ENCODE results near the gene NCSTN.

Gene NCSTN

DNA sequence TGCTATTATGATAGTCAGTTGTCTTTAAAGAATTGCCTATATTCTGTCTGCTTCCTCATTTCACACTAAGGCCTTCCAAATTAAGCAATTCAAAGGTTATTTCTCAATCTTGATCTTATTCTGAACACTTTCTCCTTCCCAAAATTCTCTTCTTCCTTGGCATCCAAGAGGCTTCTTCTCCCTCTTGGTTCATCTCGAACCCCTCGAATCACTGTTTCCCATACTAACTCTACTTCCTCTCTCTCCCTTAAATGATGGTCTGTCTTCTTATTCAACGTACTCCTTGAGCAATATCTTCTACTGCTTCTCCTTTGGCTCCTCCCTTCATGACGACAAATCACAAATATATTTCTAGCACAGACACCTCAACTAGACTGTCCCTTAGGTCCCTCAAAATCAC, 4.6 kb upstream of the NCSTN start:
- TF ChIP-seq ZNF274 (IDR thresholded peaks at IDR 0.05; ENCODE audit: low read depth, low read length) (no peak), YY1 (IDR thresholded peaks at IDR 0.05; ENCODE audit: insufficient read depth, insufficient read length) (no peak), SUZ12 (IDR thresholded peaks at IDR 0.05; ENCODE audit: extremely low read depth, insufficient read depth, insufficient read length) (no peak)
- Histone ChIP-seq H3K9me3 (ENCODE audit: insufficient read depth, low read length) (no peaks in the 10 kb centered on the region), H3K27me3 (ENCODE audit: insufficient read depth, insufficient read length) (no peaks in the 10 kb centered on the region), H3K36me3 (ENCODE audit: insufficient read depth, insufficient read length, low read length) (peaks cover 65% of the 10 kb centered on the region), H3K4me1 (ENCODE audit: insufficient read depth, insufficient read length) (no peaks in the 10 kb centered on the region), H3K9ac (ENCODE audit: insufficient read length, low read depth) (no peak overlapping the region), H3K4me3 (ENCODE audit: insufficient read length, low read depth) (no peak overlapping the region)
- no peak for DNase-seq (ENCODE audit: low read depth, low spot score)

GRCh38 chr1:160340146-160340545, 3.0 kb upstream of the NCSTN start:
- TF ChIP-seq YY1 (IDR thresholded peaks at IDR 0.05; ENCODE audit: insufficient read depth, insufficient read length) (no peak), ZNF274 (IDR thresholded peaks at IDR 0.05; ENCODE audit: low read depth, low read length) (no peak), SUZ12 (IDR thresholded peaks at IDR 0.05; ENCODE audit: extremely low read depth, insufficient read depth, insufficient read length) (no peak)
- no peak for DNase-seq (ENCODE audit: low read depth, low spot score)
- H3K4me3 ChIP-seq (ENCODE audit: insufficient read length, low read depth) = no peak overlapping the region

DNA sequence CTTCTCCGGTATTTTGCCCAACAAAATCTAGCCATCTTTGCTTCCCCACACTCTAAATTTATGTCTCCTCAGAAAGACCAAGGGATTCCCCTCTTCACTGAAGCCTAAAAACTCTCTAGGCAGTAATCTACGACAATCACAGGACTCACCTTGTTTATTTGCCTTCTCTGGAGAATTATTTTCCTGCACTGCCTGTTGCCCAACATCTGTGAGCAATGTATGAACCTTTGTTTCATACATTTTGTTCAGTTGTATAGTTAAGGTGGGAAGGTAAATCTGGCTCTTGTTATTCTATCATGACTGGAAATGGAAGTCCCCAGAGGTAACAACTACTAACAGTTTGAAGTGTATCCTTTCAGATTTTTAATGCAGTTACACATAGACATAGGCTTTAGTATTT, 2.3 kb upstream of the NCSTN start:
- no peak overlapping the region for H3K4me3 ChIP-seq (ENCODE audit: insufficient read length, low read depth)
- H3K4me1 ChIP-seq (ENCODE audit: insufficient read depth, insufficient read length) = no peaks in the 10 kb centered on the region
- DNase-seq (ENCODE audit: low read depth, low spot score) = no peak
- no peaks in the 10 kb centered on the region for H3K27me3 ChIP-seq (ENCODE audit: insufficient read depth, insufficient read length)
- H3K9ac ChIP-seq (ENCODE audit: insufficient read length, low read depth) = no peak overlapping the region
- TF ChIP-seq YY1 (IDR thresholded peaks at IDR 0.05; ENCODE audit: insufficient read depth, insufficient read length) = no peak
- TF ChIP-seq SUZ12 (IDR thresholded peaks at IDR 0.05; ENCODE audit: extremely low read depth, insufficient read depth, insufficient read length) = no peak
- TF ChIP-seq ZNF274 (IDR thresholded peaks at IDR 0.05; ENCODE audit: low read depth, low read length) = no peak
- peaks cover 63% of the 10 kb centered on the region for H3K36me3 ChIP-seq (ENCODE audit: insufficient read depth, insufficient read length, low read length)
- H3K9me3 ChIP-seq (ENCODE audit: insufficient read depth, low read length) = no peaks in the 10 kb centered on the region

More at GRCh38 chr1:160340146-160340545, 3.0 kb upstream of the NCSTN start:
- Histone ChIP-seq H3K9me3 (ENCODE audit: insufficient read depth, low read length) (no peaks in the 10 kb centered on the region), H3K4me1 (ENCODE audit: insufficient read depth, insufficient read length) (no peaks in the 10 kb centered on the region), H3K9ac (ENCODE audit: insufficient read length, low read depth) (no peak overlapping the region), H3K36me3 (ENCODE audit: insufficient read depth, insufficient read length, low read length) (peaks cover 58% of the 10 kb centered on the region), H3K27me3 (ENCODE audit: insufficient read depth, insufficient read length) (no peaks in the 10 kb centered on the region)

DNA sequence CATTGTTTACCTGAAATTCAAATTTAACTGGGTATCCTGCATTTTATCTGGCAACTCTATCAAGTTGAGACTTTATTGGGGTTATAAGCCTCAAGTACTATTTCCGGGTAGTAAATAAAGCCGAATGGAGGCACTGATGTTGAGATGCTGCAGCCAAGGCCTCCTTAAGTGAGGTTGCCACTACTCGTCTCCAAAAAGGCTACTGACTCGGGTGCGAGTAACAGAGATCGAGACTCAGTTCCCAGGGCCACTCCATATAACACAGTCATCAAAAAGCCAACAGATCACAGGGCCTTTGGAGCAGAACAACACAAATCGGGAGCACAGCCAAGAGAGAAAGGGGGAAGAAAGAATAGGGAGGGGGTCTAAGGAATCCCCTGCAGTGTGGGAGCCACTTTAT, 657 bp upstream of the NCSTN start:
- no peak for TF ChIP-seq ZNF274 (IDR thresholded peaks at IDR 0.05; ENCODE audit: low read depth, low read length)
- no peak for TF ChIP-seq YY1 (IDR thresholded peaks at IDR 0.05; ENCODE audit: insufficient read depth, insufficient read length)
- TF ChIP-seq SUZ12 (IDR thresholded peaks at IDR 0.05; ENCODE audit: extremely low read depth, insufficient read depth, insufficient read length) = no peak
- Histone ChIP-seq H3K4me1 (ENCODE audit: insufficient read depth, insufficient read length) (no peaks in the 10 kb centered on the region), H3K9ac (ENCODE audit: insufficient read length, low read depth) (peak overlapping the region; percentile 92), H3K36me3 (ENCODE audit: insufficient read depth, insufficient read length, low read length) (peaks cover 67% of the 10 kb centered on the region), H3K9me3 (ENCODE audit: insufficient read depth, low read length) (no peaks in the 10 kb centered on the region), H3K27me3 (ENCODE audit: insufficient read depth, insufficient read length) (no peaks in the 10 kb centered on the region), H3K4me3 (ENCODE audit: insufficient read length, low read depth) (peak overlapping the region; percentile 97)
- no peak for DNase-seq (ENCODE audit: low read depth, low spot score)

- Histone ChIP-seq H3K36me3 (ENCODE audit: insufficient read depth, insufficient read length, low read length) (peaks cover 67% of the 10 kb centered on the region), H3K9me3 (ENCODE audit: insufficient read depth, low read length) (no peaks in the 10 kb centered on the region)
Observed at GRCh38 chr1:160344241-160344640, 1.1 kb downstream of the NCSTN start.

DNA sequence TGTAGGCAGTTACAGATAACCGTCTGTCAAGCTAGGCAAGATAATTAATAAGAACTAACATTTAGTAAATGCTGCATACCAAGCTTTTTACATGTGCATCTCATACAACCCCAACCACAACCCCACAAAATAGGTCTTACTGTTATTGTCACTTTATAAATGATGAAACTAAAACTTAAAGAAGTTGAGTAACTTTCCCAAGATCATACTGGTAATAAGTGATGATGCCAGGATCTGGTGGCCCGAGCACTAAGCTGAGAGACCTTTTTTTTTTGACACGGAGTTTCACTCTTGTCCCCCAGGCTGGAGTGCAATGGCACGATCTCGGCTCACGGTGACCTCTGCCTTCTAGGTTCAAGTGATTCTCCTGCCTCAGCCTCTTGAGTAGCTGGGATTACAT, 1.8 kb downstream of the NCSTN start:
- Histone ChIP-seq H3K4me3 (ENCODE audit: insufficient read length, low read depth) (no peak overlapping the region), H3K4me1 (ENCODE audit: insufficient read depth, insufficient read length) (no peaks in the 10 kb centered on the region), H3K36me3 (ENCODE audit: insufficient read depth, insufficient read length, low read length) (peaks cover 67% of the 10 kb centered on the region), H3K9ac (ENCODE audit: insufficient read length, low read depth) (no peak overlapping the region), H3K27me3 (ENCODE audit: insufficient read depth, insufficient read length) (no peaks in the 10 kb centered on the region), H3K9me3 (ENCODE audit: insufficient read depth, low read length) (no peaks in the 10 kb centered on the region)
- TF ChIP-seq SUZ12 (IDR thresholded peaks at IDR 0.05; ENCODE audit: extremely low read depth, insufficient read depth, insufficient read length) = no peak
- TF ChIP-seq YY1 (IDR thresholded peaks at IDR 0.05; ENCODE audit: insufficient read depth, insufficient read length) = no peak
- TF ChIP-seq ZNF274 (IDR thresholded peaks at IDR 0.05; ENCODE audit: low read depth, low read length) = no peak
- no peak for DNase-seq (ENCODE audit: low read depth, low spot score)

More at GRCh38 chr1:160344241-160344640, 1.1 kb downstream of the NCSTN start:
- peak overlapping the region; percentile 92 for H3K9ac ChIP-seq (ENCODE audit: insufficient read length, low read depth)
- TF ChIP-seq ZNF274 (IDR thresholded peaks at IDR 0.05; ENCODE audit: low read depth, low read length) (no peak), SUZ12 (IDR thresholded peaks at IDR 0.05; ENCODE audit: extremely low read depth, insufficient read depth, insufficient read length) (no peak), YY1 (IDR thresholded peaks at IDR 0.05; ENCODE audit: insufficient read depth, insufficient read length) (no peak)
- DNase-seq (ENCODE audit: low read depth, low spot score) = no peak
- peak overlapping the region; percentile 97 for H3K4me3 ChIP-seq (ENCODE audit: insufficient read length, low read depth)
- H3K4me1 ChIP-seq (ENCODE audit: insufficient read depth, insufficient read length) = no peaks in the 10 kb centered on the region
- no peaks in the 10 kb centered on the region for H3K27me3 ChIP-seq (ENCODE audit: insufficient read depth, insufficient read length)

DNA sequence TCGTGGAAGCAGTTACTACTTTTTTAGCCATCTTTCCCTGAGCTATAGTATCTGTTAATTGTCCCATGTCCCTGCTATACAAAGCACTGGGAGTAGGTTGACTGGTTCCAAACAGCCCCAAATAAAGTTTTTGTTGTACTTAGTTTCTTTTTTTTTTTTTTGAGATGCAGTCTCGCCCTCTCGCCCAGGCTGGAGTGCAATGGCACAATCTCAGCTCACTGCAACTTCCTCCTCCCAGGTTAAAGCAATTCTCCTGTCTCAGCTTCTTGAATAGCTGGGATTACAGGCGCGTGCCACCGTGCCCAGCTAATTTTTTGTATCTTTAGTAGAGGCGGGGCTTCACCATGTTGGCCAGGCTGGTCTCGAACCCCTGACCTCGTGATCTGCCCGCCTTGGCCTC, 3.3 kb downstream of the NCSTN start:
- no peak overlapping the region for H3K4me3 ChIP-seq (ENCODE audit: insufficient read length, low read depth)
- H3K9me3 ChIP-seq (ENCODE audit: insufficient read depth, low read length) = no peaks in the 10 kb centered on the region
- no peak for TF ChIP-seq YY1 (IDR thresholded peaks at IDR 0.05; ENCODE audit: insufficient read depth, insufficient read length)
- TF ChIP-seq SUZ12 (IDR thresholded peaks at IDR 0.05; ENCODE audit: extremely low read depth, insufficient read depth, insufficient read length) = no peak
- TF ChIP-seq ZNF274 (IDR thresholded peaks at IDR 0.05; ENCODE audit: low read depth, low read length) = no peak
- no peaks in the 10 kb centered on the region for H3K27me3 ChIP-seq (ENCODE audit: insufficient read depth, insufficient read length)
- H3K9ac ChIP-seq (ENCODE audit: insufficient read length, low read depth) = no peak overlapping the region
- H3K4me1 ChIP-seq (ENCODE audit: insufficient read depth, insufficient read length) = no peaks in the 10 kb centered on the region
- no peak for DNase-seq (ENCODE audit: low read depth, low spot score)
- H3K36me3 ChIP-seq (ENCODE audit: insufficient read depth, insufficient read length, low read length) = peaks cover 71% of the 10 kb centered on the region
